Smooth muscle cell (in vitro differentiated cells): Measurements from ENCODE around the gene CD99L2. TPM values are rescaled to one million over a fixed set of nuclear protein-coding genes. Genes with fewer than 3 reads are reported as not detected.

Experiments
- DNase-seq: peaks from one replicate; lab custom pipeline; 2025; ENCODE audit not compliant: unreplicated experiment; lab: John Stamatoyannopoulos, UW
- H2AFZ ChIP-seq: fragments of 200-600 bp; sonication (generic); 2 replicates; pipeline ENCODE4 v1.6.0; 2016; ENCODE audit warnings: antibody characterized with exemption, low read depth, mild to moderate bottlenecking
- H3F3A ChIP-seq: fragments of 200-600 bp; sonication (generic); 2 replicates; pipeline ENCODE4 v1.6.0; 2017; ENCODE audit warnings: antibody characterized with exemption, low read depth
- H3K27ac ChIP-seq: fragments of 200-600 bp; sonication (generic); 2 replicates; pipeline ENCODE4 v1.5.1; 2016; ENCODE audit warnings: low read depth, mild to moderate bottlenecking
- H3K27me3 ChIP-seq: fragments of 200-600 bp; sonication (generic); 2 replicates; pipeline ENCODE4 v1.6.1; 2016; ENCODE audit warnings: low read depth, mild to moderate bottlenecking
- H3K36me3 ChIP-seq: fragments of 200-600 bp; sonication (generic); 2 replicates; pipeline ENCODE4 v1.5.1; 2016; ENCODE audit warnings: low read depth
- H3K4me1 ChIP-seq: fragments of 200-600 bp; sonication (generic); 2 replicates; pipeline ENCODE4 v1.5.1; 2016; ENCODE audit warnings: low read depth
- H3K4me2 ChIP-seq: fragments of 200-600 bp; sonication (generic); 2 replicates; pipeline ENCODE4 v1.6.0; 2016; ENCODE audit warnings: mild to moderate bottlenecking
- H3K4me3 ChIP-seq: fragments of 200-600 bp; sonication (generic); 2 replicates; pipeline ENCODE4 v1.5.1; 2016; ENCODE audit warnings: mild to moderate bottlenecking
- H3K79me2 ChIP-seq: fragments of 200-600 bp; sonication (generic); 2 replicates; pipeline ENCODE4 v1.6.0; 2016; ENCODE audit warnings: low read depth, mild to moderate bottlenecking
- H3K9ac ChIP-seq: fragments of 200-600 bp; sonication (generic); 2 replicates; pipeline ENCODE4 v1.6.0; 2016; ENCODE audit warnings: low read depth
- H3K9me3 ChIP-seq: fragments of 200-600 bp; sonication (generic); replicated peaks from 2 replicates; pipeline ENCODE4 v1.5.1; 2016; ENCODE audit warnings: low read depth
- H4K20me1 ChIP-seq: fragments of 200-600 bp; sonication (generic); 2 replicates; pipeline ENCODE4 v1.6.0; 2016; ENCODE audit warnings: low read depth
- WGBS: methylation state at CpG from one replicate; pipeline ENCODE4 v1.1.7; 2016; ENCODE audit warnings: low lambda C conversion rate; 5-methylcytosine and 5-hydroxymethylcytosine counted together
- polyA plus RNA-seq: library from polyadenylated mRNA; unstranded; fragments of >200 nt; fragmentation: Nextera tagmentation; extraction: Ambion mirVana; gene quantifications from 2 replicates; pipeline ENCODE4 v1.2.1, GENCODE V29; 2016
- total RNA-seq: library from RNA; depleted of rRNA; stranded (reverse); fragments of >200 nt; gene quantifications from 2 replicates; pipeline ENCODE4 v1.2.3, GENCODE V29; 2014
- TF ChIP-seq, protein P1 (sequence below): fragments of 200-600 bp; sonication (generic); IDR thresholded peaks from 2 replicates; pipeline ENCODE4 v1.5.1; 2017; ENCODE audit warnings: borderline replicate concordance, mild to moderate bottlenecking, antibody characterized with exemption; ENCODE audit not compliant: insufficient read depth, poor library complexity, severe bottlenecking

Gene CD99L2
- total and polyA plus RNA-seq, 2 experiments from 2014 or later, result 43.7 to 44.6 TPM

DNA sequence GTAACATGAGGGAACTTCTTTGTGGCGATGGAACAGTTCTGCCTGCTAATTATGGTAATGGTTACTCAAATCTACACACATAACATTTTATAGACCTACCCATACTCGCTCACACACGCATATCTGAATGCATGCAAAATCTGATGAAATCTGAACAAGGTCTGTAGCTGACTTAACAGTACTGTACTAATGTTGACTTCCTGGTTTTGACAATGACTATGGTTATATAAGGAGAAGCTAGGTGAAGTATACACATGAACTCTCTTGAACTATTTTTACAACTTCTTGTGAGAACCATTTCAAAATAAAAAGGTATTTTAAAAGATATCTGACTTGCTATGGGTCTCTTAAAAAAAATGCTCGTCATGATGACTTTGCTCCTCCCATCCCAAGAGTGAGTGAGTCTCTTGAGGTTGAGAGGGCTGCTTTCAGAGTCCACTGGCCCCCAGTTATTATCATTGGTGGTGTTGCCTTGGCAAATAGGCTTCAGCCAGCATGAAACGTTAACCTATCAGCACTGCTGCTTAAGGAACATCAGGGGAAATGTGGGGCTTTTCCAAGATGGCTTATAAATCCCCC, 105.4 kb downstream of the CD99L2 start:
- DNase-seq, result no peak
- Histone ChIP-seq H3K9me3 (no peaks in the 10 kb centered on the region), H3K27me3 (no peaks in the 10 kb centered on the region), H3K36me3 (peaks cover 12% of the 10 kb centered on the region), H3K79me2 (no peaks in the 10 kb centered on the region), H3K9ac (no peak overlapping the region), H3K4me3 (no peak overlapping the region), H3K4me1 (no peaks in the 10 kb centered on the region), H3K27ac (no peak overlapping the region), H3F3A (no peaks in the 10 kb centered on the region), H3K4me2 (no peak overlapping the region), H4K20me1 (no peaks in the 10 kb centered on the region), H2AFZ (no peak overlapping the region)
- WGBS, result 81% methylated on average over 5 of the region's 5 CpGs
- TF ChIP-seq, protein P1, sequence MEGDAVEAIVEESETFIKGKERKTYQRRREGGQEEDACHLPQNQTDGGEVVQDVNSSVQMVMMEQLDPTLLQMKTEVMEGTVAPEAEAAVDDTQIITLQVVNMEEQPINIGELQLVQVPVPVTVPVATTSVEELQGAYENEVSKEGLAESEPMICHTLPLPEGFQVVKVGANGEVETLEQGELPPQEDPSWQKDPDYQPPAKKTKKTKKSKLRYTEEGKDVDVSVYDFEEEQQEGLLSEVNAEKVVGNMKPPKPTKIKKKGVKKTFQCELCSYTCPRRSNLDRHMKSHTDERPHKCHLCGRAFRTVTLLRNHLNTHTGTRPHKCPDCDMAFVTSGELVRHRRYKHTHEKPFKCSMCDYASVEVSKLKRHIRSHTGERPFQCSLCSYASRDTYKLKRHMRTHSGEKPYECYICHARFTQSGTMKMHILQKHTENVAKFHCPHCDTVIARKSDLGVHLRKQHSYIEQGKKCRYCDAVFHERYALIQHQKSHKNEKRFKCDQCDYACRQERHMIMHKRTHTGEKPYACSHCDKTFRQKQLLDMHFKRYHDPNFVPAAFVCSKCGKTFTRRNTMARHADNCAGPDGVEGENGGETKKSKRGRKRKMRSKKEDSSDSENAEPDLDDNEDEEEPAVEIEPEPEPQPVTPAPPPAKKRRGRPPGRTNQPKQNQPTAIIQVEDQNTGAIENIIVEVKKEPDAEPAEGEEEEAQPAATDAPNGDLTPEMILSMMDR, result no peak

DNA sequence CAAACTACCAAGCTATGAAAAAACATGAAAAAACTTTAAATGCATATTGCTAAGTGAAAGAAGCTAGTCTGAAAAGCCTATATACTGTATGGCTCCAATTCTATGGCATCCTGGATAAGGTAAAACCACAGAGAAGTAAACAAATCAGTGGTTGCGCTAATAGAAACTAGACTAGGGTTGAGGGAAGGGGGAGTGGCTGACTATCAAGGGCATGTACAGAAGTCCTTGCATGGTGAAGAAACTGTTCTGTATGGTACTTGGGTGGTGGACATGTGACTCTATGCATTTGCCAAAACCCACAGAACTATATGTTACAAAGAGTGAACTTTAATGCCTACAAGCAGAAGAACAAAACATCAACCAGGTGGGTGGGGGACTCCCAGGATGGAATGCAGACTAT, 108.4 kb downstream of the CD99L2 start:
- H3K27ac ChIP-seq, result no peak overlapping the region
- no peak for DNase-seq

DNA sequence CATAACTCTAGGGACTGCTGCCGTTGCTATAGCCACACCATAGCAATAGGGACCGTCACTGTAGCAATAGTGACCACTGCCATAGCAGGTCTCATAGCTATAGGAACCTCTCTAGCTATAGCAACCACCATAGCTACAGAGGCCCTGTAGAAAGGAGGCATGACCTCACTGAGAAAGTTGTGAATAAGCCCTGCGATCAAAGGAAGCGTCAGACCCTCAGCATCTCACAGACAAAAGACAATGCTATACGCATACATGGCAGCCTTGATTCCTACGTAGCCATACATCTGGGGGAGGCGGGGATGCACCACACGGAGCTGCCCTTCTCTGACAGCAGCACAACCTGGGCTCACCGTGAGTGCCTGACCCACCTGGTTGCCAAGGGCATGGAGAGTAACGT, 116.8 kb downstream of the CD99L2 start:
- no peak for DNase-seq
- TF ChIP-seq, protein P1, result no peak
- Histone ChIP-seq H3K4me1 (no peaks in the 10 kb centered on the region), H3F3A (no peaks in the 10 kb centered on the region), H3K27ac (no peak overlapping the region), H3K36me3 (no peaks in the 10 kb centered on the region), H4K20me1 (no peaks in the 10 kb centered on the region), H2AFZ (no peak overlapping the region), H3K4me3 (no peak overlapping the region), H3K9me3 (no peaks in the 10 kb centered on the region), H3K9ac (no peak overlapping the region), H3K27me3 (no peaks in the 10 kb centered on the region), H3K4me2 (no peak overlapping the region), H3K79me2 (no peaks in the 10 kb centered on the region)
- WGBS, result 92% methylated on average over 10 of the region's 10 CpGs

More for the DNA sequence above, 108.4 kb downstream of the CD99L2 start:
- Histone ChIP-seq H3K27me3 (no peaks in the 10 kb centered on the region), H3F3A (no peaks in the 10 kb centered on the region), H3K9ac (no peak overlapping the region), H3K4me2 (no peak overlapping the region), H3K79me2 (no peaks in the 10 kb centered on the region), H2AFZ (no peak overlapping the region), H3K36me3 (peaks cover 12% of the 10 kb centered on the region), H4K20me1 (no peaks in the 10 kb centered on the region), H3K4me1 (no peaks in the 10 kb centered on the region), H3K9me3 (no peaks in the 10 kb centered on the region), H3K4me3 (no peak overlapping the region)
- WGBS, result 94% methylated on average over 1 of the region's 1 CpG
- TF ChIP-seq, protein P1, result no peak

DNA sequence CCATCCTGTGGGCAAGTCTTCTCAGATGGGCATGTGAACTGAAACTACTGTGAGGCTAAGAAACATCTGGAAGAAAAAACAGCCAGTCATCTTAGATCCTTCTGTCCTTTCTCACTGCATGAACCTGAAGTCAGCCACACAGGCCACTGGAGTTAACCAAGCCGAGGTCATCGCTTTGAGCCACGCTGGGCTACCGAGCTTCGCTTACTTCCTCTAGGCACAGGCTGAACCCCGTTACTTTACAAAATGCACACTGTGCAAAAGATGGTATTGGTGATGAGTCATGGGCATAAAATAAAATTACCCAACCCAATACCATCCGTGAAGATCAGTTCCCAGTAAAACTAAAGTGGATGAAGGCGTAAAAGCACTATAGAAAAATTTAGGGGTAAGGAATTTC, 119.1 kb downstream of the CD99L2 start:
- Histone ChIP-seq H3K79me2 (no peaks in the 10 kb centered on the region), H3K36me3 (no peaks in the 10 kb centered on the region), H3K4me3 (no peak overlapping the region), H3K27ac (no peak overlapping the region), H2AFZ (no peak overlapping the region), H3K9ac (no peak overlapping the region), H3F3A (no peaks in the 10 kb centered on the region), H4K20me1 (no peaks in the 10 kb centered on the region), H3K27me3 (no peaks in the 10 kb centered on the region), H3K4me1 (no peaks in the 10 kb centered on the region), H3K4me2 (no peak overlapping the region), H3K9me3 (no peaks in the 10 kb centered on the region)
- WGBS, result 85% methylated on average over 8 of the region's 8 CpGs
- TF ChIP-seq, protein P1, result no peak
- no peak for DNase-seq
